K562 treated with DMSO at 1 percent for 48 hours (cell line): ENCODE data around the gene MAGEA8. TPM values are rescaled to one million over a fixed set of nuclear protein-coding genes. Genes with fewer than 3 reads are reported as not detected.

ENCODE experiments used
- total RNA-seq: library from RNA; unstranded; fragments of 300-600 nt; gene quantifications from 2 replicates; pipeline ENCODE4 v1.2.3, GENCODE V29; 2022; ENCODE audit warnings: low replicate concordance; ENCODE audit errors: extremely low read depth

The MAGEA8 gene, protein sequence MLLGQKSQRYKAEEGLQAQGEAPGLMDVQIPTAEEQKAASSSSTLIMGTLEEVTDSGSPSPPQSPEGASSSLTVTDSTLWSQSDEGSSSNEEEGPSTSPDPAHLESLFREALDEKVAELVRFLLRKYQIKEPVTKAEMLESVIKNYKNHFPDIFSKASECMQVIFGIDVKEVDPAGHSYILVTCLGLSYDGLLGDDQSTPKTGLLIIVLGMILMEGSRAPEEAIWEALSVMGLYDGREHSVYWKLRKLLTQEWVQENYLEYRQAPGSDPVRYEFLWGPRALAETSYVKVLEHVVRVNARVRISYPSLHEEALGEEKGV
- not detected in 2 replicates for total RNA-seq

DNA sequence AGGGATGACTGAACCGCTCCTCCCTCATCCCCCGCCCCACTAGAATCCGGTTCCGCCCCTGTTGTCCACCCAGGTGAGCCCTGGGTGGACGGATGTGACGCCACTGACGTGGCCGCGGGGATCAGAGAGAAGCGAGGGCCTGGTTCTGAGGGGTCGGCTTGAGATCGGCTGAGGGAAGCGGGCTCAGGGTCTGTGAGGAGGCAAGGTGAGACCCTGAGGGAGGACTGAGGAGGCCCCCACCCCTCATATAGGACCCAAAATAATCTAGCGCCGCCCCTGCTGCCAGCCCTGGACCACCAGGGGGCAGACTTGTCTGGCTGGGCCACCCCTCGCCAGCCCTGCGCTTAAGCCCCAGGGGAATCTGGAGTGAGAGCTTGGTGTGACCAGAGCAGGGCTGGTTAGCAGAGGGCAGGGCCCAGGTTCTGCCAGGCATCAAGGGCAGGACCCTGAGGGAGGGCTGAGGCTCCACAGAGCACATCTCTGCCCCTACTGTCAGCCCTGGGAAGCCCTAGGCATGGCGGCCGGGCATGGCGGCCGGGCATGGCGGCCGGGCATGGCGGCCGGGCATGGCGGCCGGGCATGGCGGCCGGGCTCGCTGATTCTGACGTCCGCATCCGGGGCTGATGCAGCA, at the start of gene MAGEA8:
TSS of gene MAGEA8 (plus strand) at position 103 of the 631 bp plus-strand sequence. CDS start 3,090 bp downstream, outside the sequence.

GRCh38 chrX:149929400-149929799, 48.4 kb downstream of the MAGEA8 start, which contains the start of gene HSFX4:
TSS of gene HSFX4 (plus strand) at chrX:149929573. CDS start at chrX:149929645, 72 bp downstream.

Other genes starting within 250 kb of the MAGEA8 start
- gene TMEM185A, start 249.4 kb upstream of the MAGEA8 start, total RNA-seq, result not detected in 2 replicates
- gene MAGEA11, start 169.1 kb upstream of the MAGEA8 start, total RNA-seq, result not detected in 2 replicates
- not detected in 2 replicates for gene HSFX1, start 107.1 kb upstream of the MAGEA8 start, total RNA-seq
- gene MAGEA9, start 99.3 kb upstream of the MAGEA8 start, total RNA-seq, result not detected in 2 replicates
- gene HSFX4, start 48.4 kb downstream of the MAGEA8 start, total RNA-seq, result not detected in 2 replicates
- gene EOLA2, start 57.3 kb downstream of the MAGEA8 start, total RNA-seq, result not detected in 2 replicates